Stimulated activated CD8-positive, alpha-beta memory T cell treated with anti-CD3 and anti-CD28 coated beads, Interleukin-7, amount 100 ng/mL, for 1 hour (primary cell): ENCODE measurements around the gene PDCD1.
"Not testable (repeated sequence)": the region's sequence is repeated elsewhere in the genome, so short reads cannot be mapped to it uniquely, and the experiment has no call there.

Source experiments
- DNase-seq, 2 donors: peaks; one replicate each; pipeline ENCODE4 v3.0.0-alpha.2; 2020; ENCODE audit warnings: low read depth in 2 of 2

The PDCD1 gene

DNA sequence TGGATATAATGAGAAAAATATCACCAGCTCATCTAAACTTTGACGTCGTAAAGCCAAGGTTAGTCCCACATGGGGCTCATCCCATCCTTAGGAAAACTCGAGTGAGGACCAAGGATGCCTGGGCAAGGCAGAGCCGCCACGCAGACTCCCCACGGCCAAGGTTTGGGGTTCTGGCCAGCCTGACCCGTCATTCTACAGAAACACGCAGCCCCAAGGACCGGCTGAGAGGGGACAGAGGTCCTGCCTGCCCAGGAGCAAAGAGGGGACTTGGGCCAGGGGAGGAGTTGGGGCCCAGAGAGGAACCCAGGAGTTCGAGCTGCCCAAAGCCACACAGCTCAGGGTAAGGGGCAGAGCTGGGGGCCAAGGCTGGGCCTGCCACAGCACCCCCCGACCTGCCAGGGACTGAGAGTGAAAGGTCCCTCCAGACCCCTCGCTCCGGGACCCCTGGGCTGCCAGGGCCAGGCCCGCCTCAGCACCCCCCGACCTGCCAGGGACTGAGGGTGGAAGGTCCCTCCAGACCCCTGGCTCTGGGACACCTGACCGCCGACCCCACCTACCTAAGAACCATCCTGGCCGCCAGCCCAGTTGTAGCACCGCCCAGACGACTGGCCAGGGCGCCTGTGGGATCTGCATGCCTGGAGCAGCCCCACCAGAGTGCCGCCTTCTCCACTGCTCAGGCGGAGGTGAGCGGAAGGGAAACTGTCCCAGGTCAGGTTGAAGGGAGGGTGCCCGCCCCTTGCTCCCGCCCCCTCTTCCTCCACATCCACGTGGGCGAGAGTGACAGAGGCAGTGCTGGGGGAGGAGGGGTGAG, at the start of gene PDCD1:
PDCD1 (minus strand) TSS at position 689 of the 811 bp plus-strand sequence; CDS start at position 633, 56 bp downstream.
- DNase-seq: peak in 1 of 2 donors; percentile 28

DNA sequence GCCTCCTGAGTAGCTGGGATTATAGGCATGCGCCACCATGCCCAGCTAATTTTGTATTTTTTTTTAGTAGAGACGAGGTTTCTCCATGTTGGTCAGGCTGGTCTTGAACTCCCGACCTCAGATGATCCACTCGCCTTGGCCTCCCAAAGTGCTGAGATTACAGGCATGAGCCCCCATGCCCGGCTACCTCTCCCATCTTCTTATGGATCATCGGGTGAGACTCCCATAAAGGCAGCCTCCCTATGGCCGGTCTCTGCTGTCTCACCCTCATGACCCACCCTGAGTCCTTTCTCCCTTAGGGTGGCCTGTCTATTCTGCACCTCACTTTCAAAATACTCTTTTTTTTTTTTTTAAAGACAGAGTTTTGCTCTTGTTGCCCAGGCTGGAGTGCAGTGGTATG, 49.1 kb upstream of the PDCD1 start:
- not testable (repeated sequence) for DNase-seq

DNA sequence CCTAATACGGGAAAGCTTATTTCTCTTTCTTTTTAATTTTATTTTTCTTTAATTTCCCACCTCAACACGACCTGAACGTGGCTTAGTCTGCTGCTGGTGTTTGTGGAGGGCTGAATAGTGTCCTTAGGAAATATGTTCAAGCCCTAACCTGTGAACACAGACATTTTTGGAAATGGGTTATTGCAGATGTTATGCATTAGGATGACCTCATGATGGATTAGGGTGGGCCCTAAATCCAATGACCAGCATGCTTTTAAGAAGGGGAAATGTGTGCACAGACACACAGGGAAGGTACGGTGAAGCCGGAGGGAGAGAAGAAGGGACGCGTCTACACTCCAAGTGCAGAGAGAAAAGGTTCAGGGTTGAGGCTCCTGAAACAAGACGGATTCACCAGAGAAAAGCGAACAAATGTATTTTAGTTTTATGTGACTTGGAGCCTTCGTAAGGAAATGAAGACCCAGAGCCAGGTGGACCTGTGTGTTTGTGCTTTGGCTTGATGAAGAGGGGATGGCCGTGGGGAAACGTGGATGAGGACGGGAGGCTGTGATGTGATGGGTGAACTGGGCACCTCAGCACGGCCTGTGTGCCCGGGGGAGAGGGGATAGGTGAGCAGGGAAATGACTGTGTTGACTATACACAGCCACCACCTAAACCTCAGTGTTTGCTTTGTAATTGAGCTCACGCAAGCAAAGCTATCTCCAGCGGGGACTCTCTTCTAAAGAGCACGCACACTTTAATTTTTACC, 48.3 kb upstream of the PDCD1 start:
- no peak for DNase-seq

- not testable (repeated sequence) for DNase-seq
Measured at GRCh38 chr2:241906378-241906770, 47.7 kb upstream of the PDCD1 start.

DNA sequence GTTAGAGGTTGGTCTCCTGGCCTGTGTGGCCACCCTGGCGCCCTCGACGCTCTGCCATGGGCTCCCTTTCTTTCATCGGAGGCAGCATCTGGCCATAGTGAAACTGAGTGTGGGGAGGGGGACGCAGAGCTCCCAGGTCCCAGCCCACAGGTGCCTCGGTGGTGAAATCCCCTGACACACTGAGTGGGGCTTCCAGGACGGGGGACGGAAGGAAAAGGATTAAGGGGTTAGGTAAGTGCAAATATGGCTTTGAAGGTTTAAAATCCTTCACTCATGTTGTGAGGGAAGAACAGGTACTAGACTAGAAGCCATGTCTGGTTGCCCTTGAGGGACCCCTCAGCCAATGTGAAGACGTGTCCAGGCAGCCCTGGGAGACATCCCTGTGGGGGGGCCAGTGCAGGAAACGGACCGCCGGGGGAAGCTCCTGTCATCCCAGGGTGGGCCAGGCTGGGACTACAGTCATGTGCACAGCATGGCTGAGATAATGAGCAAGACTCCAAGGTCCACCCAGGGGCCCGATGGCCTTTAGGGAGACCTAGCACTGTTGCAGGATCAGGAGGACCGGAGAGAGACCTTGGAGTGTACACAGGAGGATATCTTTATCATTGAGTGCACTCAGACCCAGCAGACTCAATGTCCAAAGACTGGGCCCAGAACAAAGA, 47.2 kb upstream of the PDCD1 start:
- no peak for DNase-seq

DNA sequence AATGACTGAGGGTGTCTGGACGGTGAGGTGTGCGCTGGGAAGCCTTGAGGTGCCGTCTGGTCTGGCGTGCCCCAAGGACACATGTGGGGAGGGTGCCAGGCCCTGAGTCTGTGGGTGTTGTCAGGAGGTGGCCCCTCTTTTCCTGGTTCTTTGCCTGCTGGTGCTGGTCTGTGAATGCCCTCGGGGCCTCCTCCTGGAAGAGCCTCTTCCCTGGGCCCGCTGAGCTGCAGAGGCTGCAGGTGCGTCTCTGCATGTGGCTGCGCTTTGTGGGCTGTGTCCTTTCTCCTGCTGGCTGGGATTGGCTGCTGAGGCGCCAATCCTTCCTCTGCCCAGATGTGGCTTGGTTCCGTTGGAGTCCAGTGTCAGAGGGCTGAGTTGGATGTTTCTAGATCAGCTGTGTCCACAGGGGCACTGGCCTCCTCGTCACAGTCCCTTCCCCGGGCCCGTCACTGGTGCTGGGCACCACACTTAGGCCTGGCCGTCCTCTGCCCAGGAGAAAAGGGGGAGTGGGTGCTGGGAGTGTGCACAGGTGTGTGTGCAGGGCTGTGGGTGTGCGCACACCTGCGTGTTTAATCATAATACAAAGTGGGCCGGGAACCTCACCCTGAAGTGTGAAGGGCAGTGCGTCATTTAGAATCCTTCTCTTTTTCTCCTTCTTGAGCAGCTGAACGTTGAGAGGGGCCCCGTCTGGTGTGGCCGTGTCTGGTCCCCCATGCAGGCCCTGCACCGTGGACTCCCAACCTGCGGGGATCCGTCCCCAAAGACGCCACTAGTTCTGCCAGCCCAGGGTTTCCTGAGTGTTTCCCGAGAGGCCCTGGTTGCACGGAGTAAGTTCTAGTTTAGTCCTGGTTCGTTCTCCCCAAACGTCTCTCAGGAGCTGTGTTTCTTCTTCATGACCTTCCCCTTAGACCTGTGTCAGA, 46.4 kb upstream of the PDCD1 start:
- DNase-seq: no peak

DNA sequence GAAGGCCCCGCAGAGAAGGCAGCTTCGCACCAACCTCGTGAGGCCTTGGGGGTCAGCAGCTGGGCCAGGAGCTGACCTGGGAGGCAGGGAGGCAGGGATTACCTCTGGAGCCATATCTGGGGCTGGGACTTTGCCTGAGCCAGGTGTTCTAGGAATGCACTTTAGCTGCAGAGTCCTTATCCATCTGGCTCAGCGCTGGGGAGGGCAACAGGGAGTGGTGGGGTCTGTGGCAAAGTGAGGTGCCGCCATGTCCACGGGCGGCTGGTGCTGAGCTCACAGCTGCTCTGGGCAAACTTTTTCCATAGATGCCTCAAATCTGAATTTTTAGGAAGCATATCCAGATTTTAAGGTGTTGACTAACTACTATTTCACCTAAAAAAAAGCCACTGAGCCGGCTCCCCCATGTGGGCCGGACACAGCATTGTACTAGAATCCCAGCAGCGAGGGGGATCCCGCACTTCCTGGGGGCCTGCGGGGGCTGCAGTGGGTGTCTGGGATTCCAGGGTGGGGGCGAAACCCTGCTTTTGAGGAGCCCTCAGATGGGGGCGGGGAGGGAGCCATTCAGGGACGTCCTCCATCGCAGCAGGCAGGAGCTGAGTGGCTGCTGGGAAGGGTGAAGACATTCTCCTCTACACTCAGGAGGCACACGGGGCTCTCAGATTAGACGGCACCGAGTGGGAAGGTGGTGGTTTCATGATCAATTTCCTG, 45.5 kb upstream of the PDCD1 start:
- DNase-seq: no peak

- DNase-seq: no peak
Measured at GRCh38 chr2:241903121-241904010, 44.7 kb upstream of the PDCD1 start.

GRCh38 chr2:241902357-241902991, 43.8 kb upstream of the PDCD1 start:
- DNase-seq: no peak

DNA sequence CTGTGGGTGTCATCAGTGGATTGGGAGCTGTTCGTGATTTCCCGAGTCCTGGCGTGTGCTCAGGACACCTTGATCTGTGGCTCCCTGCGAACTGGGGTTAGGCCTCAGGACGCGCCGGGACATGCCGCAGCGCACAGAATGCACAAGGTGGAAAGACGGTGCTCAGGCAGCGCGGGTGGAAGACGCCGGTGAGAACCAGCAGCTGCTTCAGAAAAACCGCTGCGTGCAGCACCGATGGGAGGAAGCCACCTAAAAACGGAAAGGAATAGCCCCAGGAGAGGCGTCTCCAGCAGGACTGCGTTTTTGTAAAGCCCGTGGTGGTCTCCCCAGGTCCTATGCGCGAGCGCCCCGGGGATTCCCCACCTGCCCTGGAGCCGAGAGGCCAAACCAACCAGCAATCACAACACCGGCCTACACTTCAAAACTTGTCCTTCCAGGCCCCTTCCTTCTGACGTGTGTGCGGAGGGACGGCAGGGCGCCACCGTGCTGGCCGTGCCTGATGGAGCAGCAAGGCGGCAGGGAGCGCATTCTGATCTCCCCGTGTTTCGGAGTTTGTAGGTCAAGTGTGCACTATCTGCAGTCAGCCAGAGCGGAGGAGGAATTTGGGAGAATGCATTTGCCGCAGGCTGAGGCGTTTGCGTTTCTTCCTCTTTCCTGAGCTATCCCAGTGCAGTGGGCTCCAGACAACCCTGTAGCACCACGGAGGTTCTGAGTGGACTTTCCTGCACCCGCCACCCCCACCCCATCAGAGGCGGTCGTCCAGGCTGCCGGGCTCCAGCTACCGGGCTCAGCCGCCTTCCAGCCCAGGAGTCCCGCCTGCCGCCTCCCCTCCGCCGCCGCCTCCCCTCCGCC, 43.0 kb upstream of the PDCD1 start:
- DNase-seq: no peak

- no peak for DNase-seq
Measured at GRCh38 chr2:241901018-241901380, 42.3 kb upstream of the PDCD1 start.

GRCh38 chr2:241900251-241901017, 41.7 kb upstream of the PDCD1 start:
- no peak for DNase-seq

- no peak for DNase-seq
Measured at GRCh38 chr2:241898463-241899270, 40.0 kb upstream of the PDCD1 start.

DNA sequence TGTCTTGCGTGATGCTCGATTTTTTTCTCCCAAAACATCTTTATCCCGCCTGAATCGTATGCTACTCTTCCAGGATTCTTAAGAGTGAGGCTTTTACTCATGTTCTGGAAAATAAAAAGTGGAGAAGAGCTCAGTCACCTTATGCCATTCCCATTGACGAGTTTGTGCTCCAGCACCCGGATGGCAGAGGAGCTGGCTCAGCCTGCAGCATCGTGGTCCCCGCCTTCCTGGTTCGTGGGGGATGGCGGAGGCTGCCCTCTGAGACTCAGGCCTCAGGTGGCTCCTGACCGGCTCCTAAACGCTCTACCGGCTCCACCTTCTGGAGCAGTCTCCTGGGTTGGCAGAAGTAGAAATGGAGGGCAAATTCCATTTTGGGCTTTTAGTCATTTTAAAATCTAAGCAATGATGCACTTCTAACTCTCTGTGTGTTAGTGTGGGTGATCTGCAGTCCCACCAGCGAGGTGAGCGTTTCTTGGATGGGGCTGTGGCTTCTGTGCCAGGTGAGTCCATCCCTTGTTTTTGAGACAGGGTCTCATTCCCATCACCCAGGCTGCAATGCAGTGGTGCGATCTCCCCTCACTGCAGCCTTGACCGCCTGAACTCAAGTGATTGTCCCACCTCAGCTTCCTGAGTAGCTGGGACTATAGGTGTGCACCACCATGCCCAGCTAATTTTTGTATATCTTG, 38.7 kb upstream of the PDCD1 start:
- DNase-seq: no peak

DNA sequence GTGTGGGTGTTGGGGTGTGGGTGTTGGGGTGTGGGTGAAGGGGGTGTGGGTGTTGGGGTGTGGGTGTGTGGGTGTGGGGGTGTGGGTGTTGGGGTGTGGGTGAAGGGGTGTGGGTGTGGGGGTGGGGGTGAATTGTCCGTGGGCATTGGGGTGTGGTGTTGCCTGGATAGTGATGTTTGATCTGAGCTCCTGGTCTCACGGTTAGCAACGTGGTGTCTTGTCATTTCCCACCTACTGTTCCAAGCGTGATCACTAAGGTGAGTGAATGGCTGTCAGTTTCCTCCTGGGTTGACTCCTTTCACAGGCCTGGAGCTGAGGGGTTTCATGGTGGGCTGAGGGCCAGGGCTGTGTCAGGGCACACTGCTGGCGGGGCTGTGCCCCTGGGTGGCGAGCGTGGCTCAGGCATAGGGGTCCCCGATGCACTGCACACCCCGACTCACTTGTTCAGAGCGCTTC, 38.1 kb upstream of the PDCD1 start:
- no peak for DNase-seq
